ENCODE data around the gene RUVBL2.

RUVBL2 gene

DNA sequence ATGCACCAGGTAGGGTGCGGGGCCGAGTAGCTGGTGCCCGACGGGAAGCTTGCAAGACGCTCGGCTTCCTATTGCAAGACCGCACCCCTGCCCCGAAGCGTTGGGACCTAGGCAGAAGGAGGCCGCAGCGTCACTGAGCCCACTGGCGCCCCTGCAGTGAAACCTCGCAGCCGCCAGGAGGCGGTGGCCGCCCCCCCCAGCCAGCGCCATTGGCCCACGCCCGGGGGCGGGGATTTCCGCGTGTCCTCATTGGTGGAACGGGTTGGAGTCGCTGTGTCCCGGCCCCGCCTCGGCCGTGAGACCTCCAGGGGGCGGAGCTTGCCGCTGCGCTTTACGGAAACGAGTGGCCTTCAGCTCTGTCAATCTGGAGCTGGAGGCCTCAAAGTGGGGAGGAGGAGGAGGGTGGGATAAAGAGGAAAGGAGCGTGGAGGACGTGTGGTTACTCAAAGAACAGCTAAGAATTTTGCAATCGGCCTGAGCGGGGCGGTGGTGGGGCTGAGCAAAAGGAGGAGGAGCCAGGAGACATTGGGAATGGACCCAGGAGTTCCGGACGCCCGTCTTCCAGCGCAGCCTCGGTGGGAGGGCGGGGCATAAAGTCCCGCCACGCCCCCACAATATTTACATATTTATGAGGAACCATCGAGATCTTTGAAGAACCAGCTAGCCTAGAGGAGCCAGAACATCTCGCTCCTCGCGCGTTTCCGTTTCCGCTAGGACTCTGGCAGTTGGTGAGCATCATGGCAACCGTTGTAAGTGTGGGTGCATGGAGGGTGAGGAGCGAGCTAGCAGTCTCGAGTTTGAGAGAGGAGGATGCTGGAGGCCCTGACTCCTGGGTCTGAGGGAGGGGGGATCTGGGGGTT lies at the start of gene RUVBL2, which contains the start of gene GYS1:
Gene RUVBL2 (plus strand): TSS at position 713 of the 860 bp plus-strand sequence. CDS start 25 bp downstream, at position 738.
Gene GYS1 (minus strand): TSS at position 135 of the 860 bp plus-strand sequence. CDS start 197 bp downstream, outside the sequence.
- Histone ChIP-seq H3K9me3 (ENCODE audit: low read length) (no peaks in the 10 kb centered on the region), H3K4me3 (ENCODE audit: low read depth in 1 of 2, low read length in 2 of 2) (peak within 1 kb of the TSS; percentile 87 to 98), H3K4me1 (ENCODE audit: insufficient read depth, low read length) (peaks cover 28% of the 10 kb centered on the region), H3K27me3 (ENCODE audit: control insufficient read depth in 1 of 2, insufficient read depth in 2 of 2, low read length in 2 of 2) (no peaks in the 10 kb centered on the region), H3K36me3 (ENCODE audit: insufficient read depth, low read length) (peaks cover 6% of the 10 kb centered on the region), H3K9ac (ENCODE audit: low read length) (peak within 1 kb of the TSS; percentile 95), H3K27ac (ENCODE audit: low read depth, low read length) (peak within 1 kb of the TSS; percentile 97)

DNA sequence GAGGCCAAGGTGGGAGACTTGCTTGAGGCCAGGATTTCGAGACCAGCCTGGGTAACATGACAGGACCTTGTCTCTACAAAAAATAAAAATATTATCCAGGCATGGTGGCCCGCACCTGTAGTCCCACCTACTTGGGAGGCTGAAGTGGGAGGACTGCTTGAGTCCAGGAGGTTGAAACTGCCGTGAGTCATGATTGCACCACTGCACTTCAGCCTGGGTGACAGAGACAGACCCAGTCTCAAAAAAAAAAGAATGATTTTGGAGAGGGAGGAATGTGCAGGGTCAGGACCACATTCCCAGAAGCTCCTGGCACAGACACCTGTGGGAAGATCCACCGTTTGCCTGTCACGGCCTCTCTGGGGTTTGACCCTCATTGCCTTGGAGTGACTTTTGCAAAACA lies 48.3 kb upstream of the RUVBL2 start:
- Histone ChIP-seq H3K4me1 (ENCODE audit: insufficient read depth, low read length) (no peaks in the 10 kb centered on the region), H3K27ac (ENCODE audit: low read depth, low read length) (no peak overlapping the region), H3K9me3 (ENCODE audit: low read length) (no peaks in the 10 kb centered on the region), H3K36me3 (ENCODE audit: insufficient read depth, low read length) (no peaks in the 10 kb centered on the region), H3K4me3 (ENCODE audit: low read depth in 1 of 2, low read length in 2 of 2) (no peak overlapping the region), H3K9ac (ENCODE audit: low read length) (no peak overlapping the region), H3K27me3 (ENCODE audit: control insufficient read depth in 1 of 2, insufficient read depth in 2 of 2, low read length in 2 of 2) (no peaks in the 10 kb centered on the region)

DNA sequence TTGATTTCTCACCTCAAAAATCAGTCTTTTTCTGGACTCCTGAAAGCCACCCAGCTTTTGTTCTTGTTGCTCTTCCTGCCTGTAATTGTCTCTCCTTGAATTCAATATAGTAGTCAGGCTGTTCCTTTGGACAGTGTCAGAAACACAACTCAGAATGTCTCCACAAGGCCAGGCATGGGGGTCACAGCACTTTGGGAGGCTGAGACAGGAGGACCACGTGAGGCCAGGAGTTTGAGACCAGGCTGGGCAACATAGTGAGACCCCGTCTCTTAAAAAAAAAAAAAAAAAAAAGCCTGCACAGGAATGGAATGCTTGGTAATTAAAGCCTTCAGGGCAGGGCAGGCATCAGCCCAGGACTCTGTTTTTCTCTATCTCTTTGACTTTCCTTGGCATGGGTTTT lies 47.9 kb upstream of the RUVBL2 start:
- Histone ChIP-seq H3K27me3 (ENCODE audit: control insufficient read depth in 1 of 2, insufficient read depth in 2 of 2, low read length in 2 of 2) (no peaks in the 10 kb centered on the region), H3K4me3 (ENCODE audit: low read depth in 1 of 2, low read length in 2 of 2) (no peak overlapping the region), H3K9ac (ENCODE audit: low read length) (no peak overlapping the region), H3K36me3 (ENCODE audit: insufficient read depth, low read length) (no peaks in the 10 kb centered on the region), H3K4me1 (ENCODE audit: insufficient read depth, low read length) (no peaks in the 10 kb centered on the region), H3K9me3 (ENCODE audit: low read length) (no peaks in the 10 kb centered on the region), H3K27ac (ENCODE audit: low read depth, low read length) (no peak overlapping the region)

DNA sequence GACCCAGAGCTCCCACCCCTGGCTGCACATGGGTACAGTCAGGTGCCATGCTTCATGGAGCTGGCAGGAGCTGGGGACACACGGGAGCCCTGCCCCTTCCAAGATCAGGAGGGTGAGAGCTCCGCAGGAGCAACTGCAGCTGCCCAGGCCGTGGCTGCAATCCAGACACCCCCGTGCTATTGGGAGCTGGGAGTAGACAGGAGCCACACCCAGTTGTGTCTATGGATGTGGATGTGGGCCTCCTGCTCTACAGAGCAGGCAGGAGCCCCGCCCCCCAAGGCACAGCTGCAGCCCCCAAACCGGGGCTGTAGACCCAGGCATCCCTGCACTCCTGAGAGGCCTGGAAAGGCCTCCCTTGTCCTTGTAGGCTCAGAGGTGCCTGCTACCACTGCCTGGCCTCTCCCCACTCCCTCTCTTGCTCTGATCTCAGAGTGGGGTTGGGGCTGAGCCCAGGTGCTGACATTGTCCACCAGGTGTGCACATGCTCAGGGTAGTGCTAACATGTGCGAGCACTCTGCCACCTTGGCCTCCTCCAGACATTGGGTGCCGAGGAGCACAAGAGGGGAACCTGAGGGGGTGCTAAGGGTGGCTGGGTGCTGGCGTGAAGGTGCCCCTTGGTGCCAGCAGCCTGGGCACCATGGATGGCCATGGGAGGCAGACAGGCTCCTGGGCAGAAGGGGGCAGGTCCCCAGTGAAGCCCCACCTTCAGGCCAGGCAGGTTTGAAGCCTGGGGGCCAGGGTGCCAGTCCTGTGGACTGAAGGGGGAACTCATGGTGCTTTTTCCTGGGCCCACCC lies 47.0 kb upstream of the RUVBL2 start:
- no peak overlapping the region for H3K27ac ChIP-seq (ENCODE audit: low read depth, low read length)
- H3K9ac ChIP-seq (ENCODE audit: low read length) = no peak overlapping the region
- H3K9me3 ChIP-seq (ENCODE audit: low read length) = no peaks in the 10 kb centered on the region
- no peak overlapping the region for H3K4me3 ChIP-seq (ENCODE audit: low read depth in 1 of 2, low read length in 2 of 2)
- no peaks in the 10 kb centered on the region for H3K36me3 ChIP-seq (ENCODE audit: insufficient read depth, low read length)
- H3K4me1 ChIP-seq (ENCODE audit: insufficient read depth, low read length) = no peaks in the 10 kb centered on the region
- H3K27me3 ChIP-seq (ENCODE audit: control insufficient read depth in 1 of 2, insufficient read depth in 2 of 2, low read length in 2 of 2) = no peaks in the 10 kb centered on the region

DNA sequence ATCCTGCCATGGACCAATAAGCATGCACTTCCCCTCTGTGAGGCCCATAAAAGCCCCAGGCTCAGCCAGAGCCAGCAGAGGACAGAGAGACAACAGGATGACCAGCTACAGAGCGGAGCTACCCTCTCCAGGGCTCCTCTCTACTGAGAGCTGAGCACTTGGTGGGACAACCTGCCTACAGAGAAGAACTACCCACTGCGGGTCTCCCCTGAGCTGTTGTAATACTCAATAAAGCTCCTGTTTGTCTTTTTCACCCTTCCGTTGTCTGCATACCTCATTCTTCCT lies 46.5 kb upstream of the RUVBL2 start:
- no peak overlapping the region for H3K9ac ChIP-seq (ENCODE audit: low read length)
- no peaks in the 10 kb centered on the region for H3K36me3 ChIP-seq (ENCODE audit: insufficient read depth, low read length)
- no peaks in the 10 kb centered on the region for H3K27me3 ChIP-seq (ENCODE audit: control insufficient read depth in 1 of 2, insufficient read depth in 2 of 2, low read length in 2 of 2)
- H3K4me3 ChIP-seq (ENCODE audit: low read depth in 1 of 2, low read length in 2 of 2) = no peak overlapping the region
- no peak overlapping the region for H3K27ac ChIP-seq (ENCODE audit: low read depth, low read length)
- no peaks in the 10 kb centered on the region for H3K9me3 ChIP-seq (ENCODE audit: low read length)
- H3K4me1 ChIP-seq (ENCODE audit: insufficient read depth, low read length) = no peaks in the 10 kb centered on the region

DNA sequence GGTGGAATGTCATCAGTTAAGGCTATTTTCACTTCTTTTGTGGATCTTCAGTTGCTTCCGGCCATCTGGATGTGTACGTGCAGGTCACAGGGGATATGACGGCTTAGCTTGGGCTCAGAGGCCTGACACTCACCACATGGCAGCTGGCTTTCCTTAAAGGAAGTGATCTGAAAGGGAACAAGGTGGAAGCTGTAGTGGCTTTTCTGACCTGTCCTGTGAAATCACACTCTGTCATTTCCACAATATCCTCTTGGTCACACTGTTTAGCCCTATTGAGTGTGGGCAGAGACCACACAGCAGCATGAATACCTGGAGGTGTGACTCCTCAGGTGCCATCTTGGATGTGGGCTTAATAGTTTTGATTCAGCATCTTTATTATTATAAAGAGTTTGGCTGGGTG lies 43.5 kb upstream of the RUVBL2 start:
- Histone ChIP-seq H3K9me3 (ENCODE audit: low read length) (no peaks in the 10 kb centered on the region), H3K27ac (ENCODE audit: low read depth, low read length) (no peak overlapping the region), H3K9ac (ENCODE audit: low read length) (no peak overlapping the region), H3K4me1 (ENCODE audit: insufficient read depth, low read length) (peaks cover under 1% of the 10 kb centered on the region), H3K4me3 (ENCODE audit: low read depth in 1 of 2, low read length in 2 of 2) (no peak overlapping the region), H3K27me3 (ENCODE audit: control insufficient read depth in 1 of 2, insufficient read depth in 2 of 2, low read length in 2 of 2) (no peaks in the 10 kb centered on the region), H3K36me3 (ENCODE audit: insufficient read depth, low read length) (no peaks in the 10 kb centered on the region)

DNA sequence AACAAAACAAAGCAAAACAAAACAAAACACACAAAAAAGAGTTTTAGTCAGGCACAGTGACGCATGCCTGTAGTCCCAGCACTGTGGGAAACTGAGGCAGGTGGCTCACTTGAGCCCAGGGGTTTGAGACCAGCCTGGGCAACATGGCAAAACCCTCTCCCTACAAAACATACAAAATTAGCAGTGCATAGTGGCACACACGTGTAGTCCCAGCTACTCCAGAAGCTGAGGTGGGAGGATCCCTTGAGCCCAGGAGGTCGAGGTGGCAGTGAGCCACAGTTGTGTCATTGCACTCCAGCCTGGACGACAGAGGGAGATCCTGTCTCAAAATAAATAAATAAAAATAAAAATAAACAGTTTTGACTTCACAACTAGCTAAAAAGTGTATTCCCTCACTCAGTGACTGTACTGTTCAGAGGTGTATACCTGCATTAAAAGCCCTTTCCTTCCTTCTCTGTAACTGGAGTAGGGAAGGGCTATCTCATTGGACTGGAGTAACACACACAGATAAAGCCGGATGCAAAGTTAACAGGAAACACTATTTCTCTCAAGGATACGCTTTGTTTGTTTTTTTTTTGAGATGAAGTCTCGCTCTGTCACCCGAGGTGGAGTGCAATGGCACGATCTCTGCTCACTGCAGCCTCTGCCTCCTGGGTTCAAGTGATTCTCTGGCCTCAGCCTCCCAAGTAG lies 42.7 kb upstream of the RUVBL2 start:
- Histone ChIP-seq H3K27me3 (ENCODE audit: control insufficient read depth in 1 of 2, insufficient read depth in 2 of 2, low read length in 2 of 2) (no peaks in the 10 kb centered on the region), H3K9me3 (ENCODE audit: low read length) (no peaks in the 10 kb centered on the region), H3K4me3 (ENCODE audit: low read depth in 1 of 2, low read length in 2 of 2) (no peak overlapping the region), H3K9ac (ENCODE audit: low read length) (no peak overlapping the region), H3K36me3 (ENCODE audit: insufficient read depth, low read length) (peaks cover 3% of the 10 kb centered on the region), H3K4me1 (ENCODE audit: insufficient read depth, low read length) (peaks cover 9% of the 10 kb centered on the region), H3K27ac (ENCODE audit: low read depth, low read length) (no peak overlapping the region)

DNA sequence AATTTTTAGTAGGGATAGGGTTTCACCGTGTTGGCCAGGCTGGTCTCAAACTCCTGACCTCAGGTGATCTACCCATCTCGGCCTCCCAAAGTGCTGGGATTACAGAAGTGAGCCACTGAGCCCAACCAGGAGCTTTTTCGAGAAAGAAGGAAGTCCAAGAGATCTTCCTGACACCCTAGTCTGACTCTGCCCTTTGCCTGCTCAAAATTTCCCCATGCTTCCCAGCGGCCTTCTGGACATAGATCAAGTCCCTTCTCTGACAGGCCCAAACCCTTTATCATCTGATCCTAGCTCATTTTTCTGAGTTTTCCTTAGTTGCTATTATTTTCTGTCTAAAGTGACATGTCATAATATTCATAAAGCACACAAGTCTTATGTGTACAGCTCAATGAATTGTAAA lies 40.5 kb upstream of the RUVBL2 start:
- no peak overlapping the region for H3K27ac ChIP-seq (ENCODE audit: low read depth, low read length)
- H3K36me3 ChIP-seq (ENCODE audit: insufficient read depth, low read length) = peaks cover 7% of the 10 kb centered on the region
- H3K4me1 ChIP-seq (ENCODE audit: insufficient read depth, low read length) = peaks cover 12% of the 10 kb centered on the region
- no peaks in the 10 kb centered on the region for H3K27me3 ChIP-seq (ENCODE audit: control insufficient read depth in 1 of 2, insufficient read depth in 2 of 2, low read length in 2 of 2)
- H3K9me3 ChIP-seq (ENCODE audit: low read length) = no peaks in the 10 kb centered on the region
- H3K4me3 ChIP-seq (ENCODE audit: low read depth in 1 of 2, low read length in 2 of 2) = no peak overlapping the region
- no peak overlapping the region for H3K9ac ChIP-seq (ENCODE audit: low read length)

DNA sequence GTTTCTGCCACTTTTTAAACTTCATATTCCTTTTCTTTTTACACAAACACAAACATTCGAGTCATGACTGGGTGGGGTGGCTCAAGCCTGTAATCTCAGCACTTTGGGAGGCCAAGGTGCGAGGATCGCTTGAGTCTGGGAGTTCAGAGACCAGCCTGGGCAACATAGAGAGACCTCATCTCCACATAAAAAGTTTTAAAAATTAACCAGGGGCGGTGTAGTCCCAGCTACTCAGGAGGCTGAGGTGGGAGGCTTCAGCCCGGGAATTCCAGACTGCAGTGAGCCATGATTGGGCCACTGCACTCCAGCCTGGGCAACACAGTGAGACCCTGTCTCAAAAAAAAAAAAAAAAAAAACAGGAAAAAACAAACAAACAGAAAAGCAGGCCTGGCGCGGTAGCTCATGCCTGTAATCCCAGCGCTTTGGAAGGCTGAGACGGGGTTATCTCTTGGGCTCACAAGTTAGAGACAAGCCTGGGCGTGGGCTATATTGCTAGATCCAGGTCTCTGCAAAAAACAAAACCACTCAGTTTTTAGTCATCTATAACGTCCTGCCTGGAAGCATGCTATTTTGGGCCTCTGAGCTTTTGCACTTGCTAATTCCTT lies 39.6 kb upstream of the RUVBL2 start:
- Histone ChIP-seq H3K4me1 (ENCODE audit: insufficient read depth, low read length) (peaks cover 12% of the 10 kb centered on the region), H3K27ac (ENCODE audit: low read depth, low read length) (peak overlapping the region; percentile 97), H3K4me3 (ENCODE audit: low read depth in 1 of 2, low read length in 2 of 2) (peak overlapping the region in 1 of 2 donors; percentile 94), H3K9ac (ENCODE audit: low read length) (no peak overlapping the region), H3K36me3 (ENCODE audit: insufficient read depth, low read length) (peaks cover 7% of the 10 kb centered on the region), H3K9me3 (ENCODE audit: low read length) (no peaks in the 10 kb centered on the region), H3K27me3 (ENCODE audit: control insufficient read depth in 1 of 2, insufficient read depth in 2 of 2, low read length in 2 of 2) (no peaks in the 10 kb centered on the region)

DNA sequence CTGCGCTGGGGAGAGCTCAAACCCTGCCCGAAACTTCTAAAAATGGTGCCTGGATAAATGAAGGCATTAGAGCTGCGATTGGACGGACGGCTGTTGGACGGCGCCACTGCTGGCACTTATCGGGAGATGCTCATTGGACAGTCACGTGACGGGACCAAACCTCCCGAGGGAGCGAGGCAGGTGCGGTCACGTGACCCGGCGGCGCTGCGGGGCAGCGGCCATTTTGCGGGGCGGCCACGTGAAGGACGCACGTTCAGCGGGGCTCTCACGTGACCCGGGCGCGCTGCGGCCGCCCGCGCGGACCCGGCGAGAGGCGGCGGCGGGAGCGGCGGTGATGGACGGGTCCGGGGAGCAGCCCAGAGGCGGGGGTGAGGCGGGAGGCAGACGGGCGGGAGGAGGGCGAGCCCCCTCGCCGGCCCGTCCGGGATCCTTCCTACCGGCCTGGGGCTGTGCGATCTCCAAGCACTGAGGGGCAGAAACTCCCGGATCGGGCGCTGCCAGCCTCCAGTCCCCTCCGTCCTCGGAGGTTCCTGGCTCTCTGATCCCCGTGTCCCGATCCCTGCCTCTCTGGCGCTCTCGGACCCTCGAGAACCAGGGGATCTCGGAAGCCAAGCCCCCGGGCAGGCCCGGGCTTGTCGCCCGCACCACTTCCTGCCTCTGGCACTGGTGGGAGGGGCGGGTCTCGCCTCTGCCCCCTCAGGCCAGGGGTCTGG lies 38.9 kb upstream of the RUVBL2 start, which contains the start of gene BAX:
Gene BAX (plus strand): TSS at position 281 of the 713 bp plus-strand sequence. CDS start 54 bp downstream, at position 335.
- Histone ChIP-seq H3K4me3 (ENCODE audit: low read depth in 1 of 2, low read length in 2 of 2) (peak within 1 kb of the TSS; percentile 94 to 96), H3K27ac (ENCODE audit: low read depth, low read length) (peak within 1 kb of the TSS; percentile 97), H3K27me3 (ENCODE audit: control insufficient read depth in 1 of 2, insufficient read depth in 2 of 2, low read length in 2 of 2) (no peaks in the 10 kb centered on the region), H3K9ac (ENCODE audit: low read length) (peak within 1 kb of the TSS; percentile 86), H3K36me3 (ENCODE audit: insufficient read depth, low read length) (peaks cover 7% of the 10 kb centered on the region), H3K4me1 (ENCODE audit: insufficient read depth, low read length) (peaks cover 12% of the 10 kb centered on the region), H3K9me3 (ENCODE audit: low read length) (no peaks in the 10 kb centered on the region)
